NB4 (cell line): ENCODE measurements around the gene CREB1.

Experiments used
- CTCF ChIP-seq: IDR thresholded peaks from one replicate; pipeline ENCODE4 v1.5.1; 2012; ENCODE audit warnings: low read depth, low read length
- MAX ChIP-seq: IDR thresholded peaks from 2 replicates; pipeline ENCODE4 v1.6.1; 2011; ENCODE audit warnings: low read depth, low read length
- POLR2A ChIP-seq: IDR thresholded peaks from 2 replicates; pipeline ENCODE4 v1.6.1; 2011; ENCODE audit warnings: mild to moderate bottlenecking; ENCODE audit not compliant: insufficient read length; ENCODE audit errors: extremely low read depth

GRCh38 chr2:207487650-207488311 is 42.0 kb upstream of the CREB1 start:
- TF ChIP-seq CTCF = no peak
- TF ChIP-seq POLR2A = no peak
- no peak for TF ChIP-seq MAX
